ENCODE measurements around the gene PIK3IP1.

GRCh38 chr22:31327806-31328543 lies 35.7 kb upstream of the PIK3IP1 start:
- TF ChIP-seq, protein P1, sequence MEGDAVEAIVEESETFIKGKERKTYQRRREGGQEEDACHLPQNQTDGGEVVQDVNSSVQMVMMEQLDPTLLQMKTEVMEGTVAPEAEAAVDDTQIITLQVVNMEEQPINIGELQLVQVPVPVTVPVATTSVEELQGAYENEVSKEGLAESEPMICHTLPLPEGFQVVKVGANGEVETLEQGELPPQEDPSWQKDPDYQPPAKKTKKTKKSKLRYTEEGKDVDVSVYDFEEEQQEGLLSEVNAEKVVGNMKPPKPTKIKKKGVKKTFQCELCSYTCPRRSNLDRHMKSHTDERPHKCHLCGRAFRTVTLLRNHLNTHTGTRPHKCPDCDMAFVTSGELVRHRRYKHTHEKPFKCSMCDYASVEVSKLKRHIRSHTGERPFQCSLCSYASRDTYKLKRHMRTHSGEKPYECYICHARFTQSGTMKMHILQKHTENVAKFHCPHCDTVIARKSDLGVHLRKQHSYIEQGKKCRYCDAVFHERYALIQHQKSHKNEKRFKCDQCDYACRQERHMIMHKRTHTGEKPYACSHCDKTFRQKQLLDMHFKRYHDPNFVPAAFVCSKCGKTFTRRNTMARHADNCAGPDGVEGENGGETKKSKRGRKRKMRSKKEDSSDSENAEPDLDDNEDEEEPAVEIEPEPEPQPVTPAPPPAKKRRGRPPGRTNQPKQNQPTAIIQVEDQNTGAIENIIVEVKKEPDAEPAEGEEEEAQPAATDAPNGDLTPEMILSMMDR (IDR thresholded peaks at IDR 0.05): no peak
- no peak for TF ChIP-seq POLR2A (IDR thresholded peaks at IDR 0.05)
